ENCODE results near the gene STON2. TPM values are rescaled to one million over a fixed set of nuclear protein-coding genes. Genes with fewer than 3 reads are reported as not detected.

Gene STON2
- polyA plus RNA-seq, 1 experiment: not detected

DNA sequence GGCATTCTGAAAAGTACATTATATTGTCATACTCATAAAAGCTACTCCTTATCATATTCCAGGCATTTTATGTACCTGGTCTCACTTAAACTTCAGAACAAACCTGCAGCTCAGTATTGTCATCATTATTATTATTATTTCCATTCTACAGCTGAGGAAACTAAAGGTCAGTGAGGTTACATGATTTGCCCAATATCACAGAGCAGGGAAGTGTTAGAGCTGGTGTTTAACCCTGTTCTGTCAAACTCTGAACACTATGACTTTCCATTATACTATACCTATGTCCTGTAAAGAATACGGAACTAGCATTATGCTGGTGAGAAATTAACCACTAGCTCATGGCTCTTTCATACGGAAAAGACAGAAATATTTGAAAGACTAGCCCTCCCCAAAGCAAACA, 56.4 kb downstream of the STON2 start:
- ChIA-PET POLR2A (no interaction called here), CTCF (interaction anchor here (0.7 kb wide), 1 partner anchor 109 kb away, joined by 3 read pairs; no protein-coding TSS in a partner anchor)
- no peaks in the 10 kb centered on the region for H3K9me3 ChIP-seq (ENCODE audit: control insufficient read depth, insufficient read depth, low read length)
- DNase-seq (ENCODE audit: low read depth, low spot score): no peak
- TF ChIP-seq, protein P1, sequence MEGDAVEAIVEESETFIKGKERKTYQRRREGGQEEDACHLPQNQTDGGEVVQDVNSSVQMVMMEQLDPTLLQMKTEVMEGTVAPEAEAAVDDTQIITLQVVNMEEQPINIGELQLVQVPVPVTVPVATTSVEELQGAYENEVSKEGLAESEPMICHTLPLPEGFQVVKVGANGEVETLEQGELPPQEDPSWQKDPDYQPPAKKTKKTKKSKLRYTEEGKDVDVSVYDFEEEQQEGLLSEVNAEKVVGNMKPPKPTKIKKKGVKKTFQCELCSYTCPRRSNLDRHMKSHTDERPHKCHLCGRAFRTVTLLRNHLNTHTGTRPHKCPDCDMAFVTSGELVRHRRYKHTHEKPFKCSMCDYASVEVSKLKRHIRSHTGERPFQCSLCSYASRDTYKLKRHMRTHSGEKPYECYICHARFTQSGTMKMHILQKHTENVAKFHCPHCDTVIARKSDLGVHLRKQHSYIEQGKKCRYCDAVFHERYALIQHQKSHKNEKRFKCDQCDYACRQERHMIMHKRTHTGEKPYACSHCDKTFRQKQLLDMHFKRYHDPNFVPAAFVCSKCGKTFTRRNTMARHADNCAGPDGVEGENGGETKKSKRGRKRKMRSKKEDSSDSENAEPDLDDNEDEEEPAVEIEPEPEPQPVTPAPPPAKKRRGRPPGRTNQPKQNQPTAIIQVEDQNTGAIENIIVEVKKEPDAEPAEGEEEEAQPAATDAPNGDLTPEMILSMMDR (IDR thresholded peaks at IDR 0.05; ENCODE audit: low read depth, low read length): no peak
- H3K27me3 ChIP-seq (ENCODE audit: control insufficient read depth, insufficient read depth, low read length): no peaks in the 10 kb centered on the region
- no peak overlapping the region for H3K27ac ChIP-seq (ENCODE audit: low read depth, low read length)
- no peak overlapping the region for H3K4me3 ChIP-seq (ENCODE audit: low read depth, low read length)

DNA sequence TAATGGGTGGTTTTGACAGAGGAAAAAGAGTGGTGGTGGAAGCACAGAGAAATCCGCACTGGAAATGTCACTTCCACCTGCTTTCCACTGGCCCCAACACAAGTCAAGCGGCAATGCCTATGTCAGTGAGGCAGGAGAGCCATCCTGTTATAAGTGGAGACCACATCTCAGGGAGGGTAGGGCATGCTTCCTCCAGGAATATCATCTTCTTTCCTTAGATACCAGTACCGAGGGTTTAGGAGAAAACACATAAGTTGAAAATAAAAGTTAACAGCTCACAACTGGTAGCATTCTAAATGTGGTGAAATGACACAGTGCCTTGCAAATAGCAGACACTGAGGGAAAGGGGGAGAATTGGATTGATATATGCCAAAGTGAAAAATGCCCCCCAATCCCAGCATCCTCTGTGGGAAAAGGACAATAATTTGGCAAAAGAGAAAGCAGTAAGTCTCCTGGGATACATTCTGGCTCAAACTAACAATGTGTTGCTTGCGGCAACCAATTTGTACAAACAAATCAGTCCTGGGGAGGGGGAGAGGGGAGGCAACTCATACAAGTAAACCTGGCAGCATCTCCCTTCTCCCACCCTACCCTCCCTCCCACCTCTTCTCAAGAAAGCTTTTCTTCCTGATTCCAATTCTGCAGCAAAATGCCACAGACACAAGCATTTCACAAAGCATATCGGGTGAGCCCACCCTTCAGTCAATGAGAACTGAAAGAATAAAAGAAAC, 57.1 kb downstream of the STON2 start:
- Histone ChIP-seq H3K9me3 (ENCODE audit: control insufficient read depth, insufficient read depth, low read length) (no peaks in the 10 kb centered on the region), H3K4me3 (ENCODE audit: low read depth, low read length) (no peak overlapping the region), H3K27ac (ENCODE audit: low read depth, low read length) (no peak overlapping the region), H3K27me3 (ENCODE audit: control insufficient read depth, insufficient read depth, low read length) (no peaks in the 10 kb centered on the region)
- POLR2A ChIA-PET: no interaction called here
- TF ChIP-seq, protein P1 (IDR thresholded peaks at IDR 0.05; ENCODE audit: low read depth, low read length): no peak
- no peak for DNase-seq (ENCODE audit: low read depth, low spot score)
- CTCF ChIA-PET: interaction anchor here (0.7 kb wide), 1 partner anchor 110 kb away, joined by 3 read pairs; no protein-coding TSS in a partner anchor

GRCh38 chr14:81341781-81342180, 58.3 kb downstream of the STON2 start:
- DNase-seq (ENCODE audit: low read depth, low spot score): no peak
- TF ChIP-seq, protein P1 (IDR thresholded peaks at IDR 0.05; ENCODE audit: low read depth, low read length): no peak
- ChIA-PET POLR2A (no interaction called here), CTCF (no interaction called here)
- H3K27ac ChIP-seq (ENCODE audit: low read depth, low read length): no peak overlapping the region
- H3K4me3 ChIP-seq (ENCODE audit: low read depth, low read length): no peak overlapping the region
- H3K27me3 ChIP-seq (ENCODE audit: control insufficient read depth, insufficient read depth, low read length): no peaks in the 10 kb centered on the region
- no peaks in the 10 kb centered on the region for H3K9me3 ChIP-seq (ENCODE audit: control insufficient read depth, insufficient read depth, low read length)

DNA sequence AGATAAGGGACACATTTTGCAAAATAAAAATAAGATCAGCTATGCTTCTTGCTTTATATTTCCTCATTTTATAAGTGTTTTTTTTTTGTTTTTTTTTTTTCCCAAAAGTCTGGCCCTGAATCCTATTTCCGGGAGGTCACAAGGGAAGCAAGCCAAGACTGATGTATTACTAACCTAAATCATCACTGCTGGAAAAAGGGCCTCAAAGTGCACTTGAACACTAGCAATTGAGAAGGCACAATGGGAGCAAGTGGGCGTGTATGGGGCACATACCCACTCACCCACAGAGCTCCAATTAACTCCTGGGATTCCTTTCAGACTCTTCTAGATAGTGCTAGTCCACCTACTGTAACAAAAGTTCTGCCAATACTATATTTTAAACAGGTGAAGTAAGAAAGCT, 58.8 kb downstream of the STON2 start:
- DNase-seq (ENCODE audit: low read depth, low spot score): no peak
- H3K9me3 ChIP-seq (ENCODE audit: control insufficient read depth, insufficient read depth, low read length): no peaks in the 10 kb centered on the region
- CTCF ChIA-PET: interaction anchor here (0.8 kb wide), 1 partner anchor 124 kb away, joined by 3 read pairs; no protein-coding TSS in a partner anchor
- H3K27me3 ChIP-seq (ENCODE audit: control insufficient read depth, insufficient read depth, low read length): no peaks in the 10 kb centered on the region
- no peak overlapping the region for H3K4me3 ChIP-seq (ENCODE audit: low read depth, low read length)
- H3K27ac ChIP-seq (ENCODE audit: low read depth, low read length): no peak overlapping the region
- TF ChIP-seq, protein P1 (IDR thresholded peaks at IDR 0.05; ENCODE audit: low read depth, low read length): no peak
- POLR2A ChIA-PET: no interaction called here

- ChIA-PET POLR2A (no interaction called here), CTCF (no interaction called here)
- Histone ChIP-seq H3K9me3 (ENCODE audit: control insufficient read depth, insufficient read depth, low read length) (no peaks in the 10 kb centered on the region), H3K27me3 (ENCODE audit: control insufficient read depth, insufficient read depth, low read length) (no peaks in the 10 kb centered on the region), H3K4me3 (ENCODE audit: low read depth, low read length) (no peak overlapping the region), H3K27ac (ENCODE audit: low read depth, low read length) (no peak overlapping the region)
- TF ChIP-seq, protein P1 (IDR thresholded peaks at IDR 0.05; ENCODE audit: low read depth, low read length): no peak
- DNase-seq (ENCODE audit: low read depth, low spot score): no peak
Measured at GRCh38 chr14:81340201-81340600, 59.9 kb downstream of the STON2 start.

Measured in AG04450 (cell line).